B cell (primary cell): Measurements from ENCODE around the gene ASH1L.

ENCODE experiments used
- CTCF ChIP-seq: fragments of 200-600 bp; IDR thresholded peaks from one replicate; pipeline ENCODE4 v1.8.0; 2022; ENCODE audit warnings: antibody characterized with exemption, mild to moderate bottlenecking
- EZH2 ChIP-seq: IDR thresholded peaks from 2 replicates; pipeline ENCODE4 v1.6.1; 2012; ENCODE audit warnings: borderline replicate concordance, low read depth, mild to moderate bottlenecking, moderate library complexity, low read length; ENCODE audit not compliant: insufficient read depth, poor library complexity, severe bottlenecking

DNA sequence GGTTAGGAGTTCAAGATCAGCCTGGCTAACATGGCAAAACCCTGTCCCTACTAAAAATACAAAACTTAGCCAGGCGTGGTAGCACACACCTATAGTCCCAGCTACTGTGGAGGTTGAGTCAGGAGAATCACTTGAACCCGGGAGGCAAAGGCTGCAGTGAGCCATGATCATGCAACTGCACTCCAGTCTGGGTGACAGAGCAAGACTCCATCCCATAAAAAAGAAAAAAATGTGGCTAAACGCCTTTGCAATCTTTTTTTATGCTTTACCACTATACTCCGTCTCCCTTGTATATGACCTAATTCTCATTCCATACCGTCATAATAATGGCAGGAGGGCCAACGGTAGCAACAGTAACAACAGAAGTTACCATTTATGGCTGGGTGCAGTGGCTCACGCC, 109.5 kb downstream of the ASH1L start:
- TF ChIP-seq CTCF (no peak), EZH2 (no peak)
